Stomach (tissue), 9 donors: ENCODE results near the gene TUBB1. TPM values are rescaled to one million over a fixed set of nuclear protein-coding genes. Genes with fewer than 3 reads are reported as not detected.
"Not testable (repeated sequence)": the region's sequence is repeated elsewhere in the genome, so short reads cannot be mapped to it uniquely, and the experiment has no call there.

Experiments used
- DNase-seq, 2 donors: peaks; one replicate each; pipeline versions ENCODE4 v3.0.0 to v3.0.0-alpha.2; 2013 to 2019
- H3K27ac ChIP-seq, 5 donors: fragments of 200-600 bp in 4 of 5; sonication (generic) in 4 of 5; one replicate each; pipeline ENCODE4 v1.5.1; 2013 to 2019; ENCODE audit warnings: mild to moderate bottlenecking in 1 of 5, moderate library complexity in 1 of 5
- H3K27me3 ChIP-seq, 3 donors: fragments of 200-600 bp; sonication (generic); one replicate each; pipeline ENCODE4 v1.5.1; 2017 to 2019; ENCODE audit warnings: mixed run types in 1 of 3
- H3K36me3 ChIP-seq, 4 donors: fragments of 200-600 bp; sonication (generic); 1 replicate in 3 of 4; 2 replicates in 1 of 4; pipeline ENCODE4 v1.5.1; 2016 to 2019
- H3K4me1 ChIP-seq, 4 donors: fragments of 200-600 bp; sonication (generic); one replicate each; pipeline ENCODE4 v1.5.1; 2016 to 2019
- H3K4me3 ChIP-seq, 4 donors: fragments of 200-600 bp; sonication (generic) in 3 of 4; one replicate each; pipeline ENCODE4 v1.5.1; 2016 to 2019; ENCODE audit warnings: mild to moderate bottlenecking in 1 of 4
- H3K9me3 ChIP-seq, 4 donors: fragments of 200-600 bp; sonication (generic); one replicate each; pipeline ENCODE4 v1.5.1; 2016 to 2019
- CTCF ChIP-seq, 7 experiments: fragments of 450-650 bp in 4 of 7; fragments of 200-600 bp in 3 of 7; sonication (generic) in 3 of 7; IDR thresholded peaks; one replicate each; pipeline ENCODE4 v1.5.1; 2016 to 2019; ENCODE audit warnings: antibody characterized with exemption in 7 of 7, control low read depth in 2 of 7, mild to moderate bottlenecking in 1 of 7
- EP300 ChIP-seq: sonication (generic); formaldehyde crosslinking; IDR thresholded peaks from one replicate; pipeline ENCODE4 v1.6.1; 2017; ENCODE audit warnings: antibody characterized with exemption
- POLR2A ChIP-seq, 4 donors: fragments of 450-650 bp; IDR thresholded peaks; one replicate each; pipeline ENCODE4 v1.6.1; 2016; ENCODE audit warnings: antibody characterized with exemption in 4 of 4, control low read depth in 2 of 4, mild to moderate bottlenecking in 1 of 4, moderate library complexity in 1 of 4
- POLR2AphosphoS5 ChIP-seq, 3 donors: sonication (generic); formaldehyde crosslinking; IDR thresholded peaks; one replicate each; pipeline ENCODE4 v1.6.1; 2016; ENCODE audit warnings: antibody characterized with exemption in 3 of 3
- WGBS, 5 donors: extraction: QIAGEN DNeasy Blood & Tissue Kit in 3 of 5; methylation state at CpG; one replicate each; pipeline versions ENCODE4 v1.1.5 to v1.1.7; 2013 to 2018; 5-methylcytosine and 5-hydroxymethylcytosine counted together
- intact Hi-C: fragments of 100-400 bp; cut with DNase I; formaldehyde crosslinking; loops from one replicate; pipeline ENCODE4 v1.15.1; 2023; ENCODE audit warnings: low total_unique reads
- polyA plus RNA-seq, 3 donors: library from polyadenylated mRNA; stranded (reverse); fragments of 200-250 nt; gene quantifications; one replicate each; pipeline ENCODE4 v1.2.3, GENCODE V29; 2013
- total RNA-seq, 5 donors: library from RNA; depleted of rRNA; stranded (reverse); fragments of >200 nt; gene quantifications; one replicate each; pipeline versions ENCODE4 v1.1.0 to v1.2.3, GENCODE V29; 2014 to 2016
- donor health status: healthy with polysubstance abuse.
- donor health status: Bipolar disorder and iron deficiency.
- donor health status: healthy.

TUBB1 gene
- total and polyA plus RNA-seq, 8 donors = 0.03 to 0.55 (median 0.12) TPM; not detected in 5

- no peaks in the 10 kb centered on the region for H3K27me3 ChIP-seq
- H3K4me3 ChIP-seq = peak overlapping the region in 2 of 4 donors; percentile 87 to 95
- H3K4me1 ChIP-seq = peaks cover 27 to 44% (median 37%) of the 10 kb centered on the region in 4 donors
- DNase-seq = no peak
- intact Hi-C loops = loop anchor here (5.0 to 10.0 kb wide), 2 partner anchors 33 to 56 kb away; partner anchors contain the start of genes CTSZ and NELFCD
- TF ChIP-seq POLR2A (IDR thresholded peaks at IDR 0.05) = no peak
- TF ChIP-seq POLR2AphosphoS5 (IDR thresholded peaks at IDR 0.05) = no peak
- TF ChIP-seq CTCF (IDR thresholded peaks at IDR 0.05) = no peak
- no peak for TF ChIP-seq EP300
- H3K9me3 ChIP-seq = no peaks in the 10 kb centered on the region
- peaks cover 21 to 39% (median 27%) of the 10 kb centered on the region in 4 donors for H3K36me3 ChIP-seq
- 72 to 82% (median 77%) methylated on average over 5 of the region's 5 CpGs for WGBS, 5 donors
- no peak overlapping the region for H3K27ac ChIP-seq
These were observed 21.4 kb downstream of the TUBB1 start for GRCh38 chr20:59040667-59041066.

- peaks cover 27 to 44% (median 37%) of the 10 kb centered on the region in 4 donors for H3K4me1 ChIP-seq
- H3K4me3 ChIP-seq = peak overlapping the region; percentile 87 to 95 (median 90)
- not testable (repeated sequence) for DNase-seq, H3K27me3 ChIP-seq, H3K9me3 ChIP-seq
- H3K36me3 ChIP-seq = peaks cover 16 to 31% (median 19%) of the 10 kb centered on the region in 4 donors
- whole genome bisulfite sequencing, 5 donors = 84 to 92% (median 88%) methylated on average over 13 to 16 of the region's 16 CpGs
- H3K27ac ChIP-seq = peak overlapping the region in 4 of 5 donors; percentile 89 to 93 (median 90)
- intact Hi-C loops = loop anchor here (5.0 to 10.0 kb wide), 2 partner anchors 34 to 57 kb away; partner anchors contain the start of genes CTSZ and NELFCD
These were observed 22.3 kb downstream of the TUBB1 start for GRCh38 chr20:59041487-59041886.

GRCh38 chr20:59042151-59042795 is 23.0 kb downstream of the TUBB1 start, which contains the start of gene PRELID3B:
PRELID3B (minus strand) TSS chr20:59042786; CDS start chr20:59042730, 56 bp downstream.
- peaks cover 27 to 44% (median 37%) of the 10 kb centered on the region in 4 donors for H3K4me1 ChIP-seq
- H3K36me3 ChIP-seq = peaks cover 9 to 23% (median 11%) of the 10 kb centered on the region in 4 donors
- no peaks in the 10 kb centered on the region for H3K27me3 ChIP-seq
- peak within 1 kb of the TSS; percentile 83 to 93 (median 90) for H3K27ac ChIP-seq
- 1 to 7% (median 3%) methylated on average over 18 to 50 of the region's 50 CpGs for WGBS, 5 donors
- H3K4me3 ChIP-seq = peak within 1 kb of the TSS; percentile 87 to 95 (median 90)
- intact Hi-C loops = loop anchor here (5.0 to 10.0 kb wide), 2 partner anchors 35 to 57 kb away; partner anchors contain the start of genes CTSZ and NELFCD
- DNase-seq = peak in 1 of 2 donors; percentile 65
- H3K9me3 ChIP-seq = no peaks in the 10 kb centered on the region
- no peak for TF ChIP-seq POLR2A (IDR thresholded peaks at IDR 0.05)
- TF ChIP-seq POLR2AphosphoS5 (IDR thresholded peaks at IDR 0.05) = peak in 1 of 3 donors; percentile 61

GRCh38 chr20:59042796-59043631 is 23.8 kb downstream of the TUBB1 start:
- peak overlapping the region; percentile 80 to 93 (median 90) for H3K27ac ChIP-seq
- peaks cover 27 to 44% (median 37%) of the 10 kb centered on the region in 4 donors for H3K4me1 ChIP-seq
- H3K36me3 ChIP-seq = peaks cover 2 to 15% (median 3%) of the 10 kb centered on the region in 4 donors
- H3K4me3 ChIP-seq = peak overlapping the region; percentile 87 to 95 (median 90)
- intact Hi-C loops = loop anchor here (5.0 to 10.0 kb wide), 2 partner anchors 36 to 58 kb away; partner anchors contain the start of genes CTSZ and NELFCD
- TF ChIP-seq EP300 = no peak
- TF ChIP-seq POLR2AphosphoS5 (IDR thresholded peaks at IDR 0.05) = peak; percentile 43 to 81 (median 55)
- H3K9me3 ChIP-seq = no peaks in the 10 kb centered on the region
- 17 to 53% (median 19%) methylated on average over 17 to 66 of the region's 66 CpGs for WGBS, 5 donors
- no peaks in the 10 kb centered on the region for H3K27me3 ChIP-seq
- DNase-seq = peak; percentile 96 to 98

GRCh38 chr20:59043698-59044097 is 24.5 kb downstream of the TUBB1 start:
- Histone ChIP-seq H3K27ac (peak overlapping the region in 4 of 5 donors; percentile 89 to 93 (median 90)), H3K4me1 (peaks cover 27 to 44% (median 37%) of the 10 kb centered on the region in 4 donors), H3K36me3 (peaks cover 0 to 11% (median 0%) of the 10 kb centered on the region in 4 donors), H3K27me3 (no peaks in the 10 kb centered on the region), H3K9me3 (no peaks in the 10 kb centered on the region), H3K4me3 (no peak overlapping the region)
- intact Hi-C loops = loop anchor here (5.0 to 10.0 kb wide), 2 partner anchors 36 to 59 kb away; partner anchors contain the start of genes CTSZ and NELFCD
- TF ChIP-seq EP300 = no peak
- no peak for TF ChIP-seq CTCF (IDR thresholded peaks at IDR 0.05)
- TF ChIP-seq POLR2AphosphoS5 (IDR thresholded peaks at IDR 0.05) = no peak
- no peak for TF ChIP-seq POLR2A (IDR thresholded peaks at IDR 0.05)
- WGBS, 5 donors = 73 to 88% (median 78%) methylated on average over 3 of the region's 3 CpGs
- no peak for DNase-seq
